Mesenchymal stem cell (in vitro differentiated cells and primary cell): Measurements from ENCODE around the gene DLX4. TPM values are rescaled to one million over a fixed set of nuclear protein-coding genes. Genes with fewer than 3 reads are reported as not detected.

Experiments
- DNase-seq: peaks from one replicate; pipeline ENCODE4 v3.0.0-alpha.2; 2013
- H2AFZ ChIP-seq: one replicate; pipeline ENCODE4 v1.6.1; 2013; ENCODE audit warnings: low read depth, mild to moderate bottlenecking, control low read depth, inconsistent platforms, low read length, moderate library complexity
- H2AK5ac ChIP-seq: 2 replicates; pipeline ENCODE4 v1.6.1; 2013; ENCODE audit warnings: low read length, moderate library complexity, mild to moderate bottlenecking, inconsistent platforms; ENCODE audit not compliant: severe bottlenecking
- H2BK120ac ChIP-seq: one replicate; pipeline ENCODE4 v1.6.1; 2013; ENCODE audit warnings: low read depth, mild to moderate bottlenecking, inconsistent platforms, low read length, moderate library complexity
- H2BK12ac ChIP-seq, 2 experiments: one replicate each; pipeline ENCODE4 v1.6.1; 2013; ENCODE audit warnings: inconsistent platforms in 2 of 2, low read length in 2 of 2, mild to moderate bottlenecking in 2 of 2, moderate library complexity in 2 of 2, control low read depth in 1 of 2
- H2BK15ac ChIP-seq: one replicate; pipeline ENCODE4 v1.6.1; 2013; ENCODE audit warnings: mild to moderate bottlenecking, low read depth, inconsistent platforms; ENCODE audit not compliant: poor library complexity, severe bottlenecking
- H2BK5ac ChIP-seq: 2 replicates; pipeline ENCODE4 v1.6.1; 2013; ENCODE audit warnings: low read depth, mild to moderate bottlenecking, low read length, control low read depth, inconsistent platforms; ENCODE audit not compliant: poor library complexity, severe bottlenecking
- H3K14ac ChIP-seq, 2 experiments: one replicate each; pipeline ENCODE4 v1.6.1; 2013; ENCODE audit warnings: inconsistent platforms in 2 of 2, low read length in 2 of 2, control low read depth in 1 of 2, mild to moderate bottlenecking in 1 of 2, moderate library complexity in 1 of 2
- H3K18ac ChIP-seq, 2 experiments: one replicate each; pipeline ENCODE4 v1.6.1; 2013; ENCODE audit warnings: inconsistent platforms in 2 of 2, low read length in 2 of 2, control low read depth in 1 of 2, low read depth in 1 of 2, mild to moderate bottlenecking in 1 of 2
- H3K23ac ChIP-seq, 2 experiments: one replicate each; pipeline ENCODE4 v1.6.1; 2013; ENCODE audit warnings: inconsistent platforms in 2 of 2, low read length in 2 of 2, mild to moderate bottlenecking in 2 of 2, moderate library complexity in 2 of 2, control low read depth in 1 of 2
- H3K27ac ChIP-seq: 2 replicates; pipeline ENCODE4 v1.5.1; 2013; ENCODE audit warnings: mild to moderate bottlenecking, moderate library complexity, low read length, control low read depth, inconsistent platforms; ENCODE audit not compliant: poor library complexity, severe bottlenecking
- H3K27me3 ChIP-seq, 2 experiments: 2 replicates each; pipeline versions ENCODE4 v1.6.1 to v1.7.0; 2013; ENCODE audit warnings: low read length in 2 of 2, mild to moderate bottlenecking in 2 of 2, moderate library complexity in 2 of 2, control low read depth in 1 of 2, inconsistent platforms in 1 of 2; ENCODE audit not compliant: control insufficient read depth in 1 of 2, insufficient read depth in 1 of 2
- H3K36me3 ChIP-seq, 2 experiments: 2 replicates each; pipeline versions ENCODE4 v1.6.1 to v1.7.0; 2013; ENCODE audit warnings: low read length in 2 of 2, control low read depth in 1 of 2, inconsistent platforms in 1 of 2, low read depth in 1 of 2, mild to moderate bottlenecking in 1 of 2; ENCODE audit not compliant: insufficient read depth in 2 of 2, control insufficient read depth in 1 of 2
- H3K4ac ChIP-seq, 2 experiments: one replicate each; pipeline ENCODE4 v1.6.1; 2013; ENCODE audit warnings: inconsistent platforms in 2 of 2, low read length in 2 of 2, mild to moderate bottlenecking in 2 of 2, moderate library complexity in 2 of 2, control low read depth in 1 of 2, low read depth in 1 of 2
- H3K4me1 ChIP-seq: 2 replicates; pipeline ENCODE4 v1.6.1; 2013; ENCODE audit warnings: low read depth, low read length, control low read depth; ENCODE audit not compliant: control insufficient read depth, insufficient read depth
- H3K4me2 ChIP-seq: 2 replicates; pipeline ENCODE4 v1.6.1; 2013; ENCODE audit warnings: low read length, mild to moderate bottlenecking, inconsistent platforms; ENCODE audit not compliant: poor library complexity, severe bottlenecking
- H3K4me3 ChIP-seq, 2 experiments: 2 replicates each; pipeline versions ENCODE4 v1.5.1 to v1.7.0; 2013; ENCODE audit warnings: low read length in 2 of 2, mild to moderate bottlenecking in 2 of 2, control low read depth in 1 of 2, low read depth in 1 of 2; ENCODE audit not compliant: insufficient read depth in 1 of 2
- H3K79me1 ChIP-seq: replicated peaks from 2 replicates; pipeline ENCODE4 v1.6.1; 2013; ENCODE audit warnings: mild to moderate bottlenecking, control low read depth, low read length, inconsistent platforms; ENCODE audit not compliant: poor library complexity, severe bottlenecking
- H3K9ac ChIP-seq: 2 replicates; pipeline ENCODE4 v1.7.0; 2013; ENCODE audit warnings: mild to moderate bottlenecking, low read length, moderate library complexity
- H3K9me3 ChIP-seq: 2 replicates; pipeline ENCODE4 v1.7.0; 2013; ENCODE audit warnings: mild to moderate bottlenecking, low read length; ENCODE audit not compliant: control insufficient read depth
- H4K8ac ChIP-seq: one replicate; pipeline ENCODE4 v1.6.1; 2013; ENCODE audit warnings: inconsistent platforms, mild to moderate bottlenecking, low read length, moderate library complexity
- H4K91ac ChIP-seq: one replicate; pipeline ENCODE4 v1.6.1; 2013; ENCODE audit warnings: mild to moderate bottlenecking, low read length, inconsistent platforms
- WGBS: methylation state at CpG from one replicate; pipeline ENCODE4 v1.1.7; 2013; ENCODE audit warnings: mixed read lengths; 5-methylcytosine and 5-hydroxymethylcytosine counted together
- polyA plus RNA-seq, 2 experiments: library from polyadenylated mRNA; stranded (reverse); fragments of 200-250 nt; gene quantifications; one replicate each; pipeline ENCODE4 v1.2.3, GENCODE V29; 2013

DLX4 gene
- 0.14 TPM for polyA plus RNA-seq (2013, experiment 1 of 2)
- polyA plus RNA-seq (2013, experiment 2 of 2) = 0.03 TPM

GRCh38 chr17:49969134-49969759 lies at the start of gene DLX4:
Gene DLX4 (plus strand): TSS chr17:49969190. CDS start chr17:49969469, 279 bp downstream.
- Histone ChIP-seq H2BK5ac (no peak within 1 kb of the TSS), H3K4ac (no peak within 1 kb of the TSS), H3K4me1 (peaks cover 36% of the 10 kb centered on the region), H3K14ac (no peak within 1 kb of the TSS), H3K4me3 (peak within 1 kb of the TSS; percentile 37 to 70), H4K91ac (no peak within 1 kb of the TSS), H2BK15ac (peak within 1 kb of the TSS; percentile 85), H2BK12ac (no peak within 1 kb of the TSS), H2AK5ac (no peak within 1 kb of the TSS), H3K23ac (peak within 1 kb of the TSS in 1 of 2 experiments; percentile 26), H3K9ac (peak within 1 kb of the TSS; percentile 51), H2AFZ (no peak within 1 kb of the TSS), H3K36me3 (no peaks in the 10 kb centered on the region), H3K79me1 (no peaks in the 10 kb centered on the region), H2BK120ac (no peak within 1 kb of the TSS), H3K4me2 (peak within 1 kb of the TSS; percentile 77), H3K27me3 (peaks cover 99 to 100% of the 10 kb centered on the region in 2 experiments), H3K27ac (no peak within 1 kb of the TSS), H3K9me3 (no peaks in the 10 kb centered on the region), H4K8ac (no peak within 1 kb of the TSS), H3K18ac (no peak within 1 kb of the TSS)
- no peak for DNase-seq
- WGBS = 2% methylated on average over 44 of the region's 45 CpGs

DNA sequence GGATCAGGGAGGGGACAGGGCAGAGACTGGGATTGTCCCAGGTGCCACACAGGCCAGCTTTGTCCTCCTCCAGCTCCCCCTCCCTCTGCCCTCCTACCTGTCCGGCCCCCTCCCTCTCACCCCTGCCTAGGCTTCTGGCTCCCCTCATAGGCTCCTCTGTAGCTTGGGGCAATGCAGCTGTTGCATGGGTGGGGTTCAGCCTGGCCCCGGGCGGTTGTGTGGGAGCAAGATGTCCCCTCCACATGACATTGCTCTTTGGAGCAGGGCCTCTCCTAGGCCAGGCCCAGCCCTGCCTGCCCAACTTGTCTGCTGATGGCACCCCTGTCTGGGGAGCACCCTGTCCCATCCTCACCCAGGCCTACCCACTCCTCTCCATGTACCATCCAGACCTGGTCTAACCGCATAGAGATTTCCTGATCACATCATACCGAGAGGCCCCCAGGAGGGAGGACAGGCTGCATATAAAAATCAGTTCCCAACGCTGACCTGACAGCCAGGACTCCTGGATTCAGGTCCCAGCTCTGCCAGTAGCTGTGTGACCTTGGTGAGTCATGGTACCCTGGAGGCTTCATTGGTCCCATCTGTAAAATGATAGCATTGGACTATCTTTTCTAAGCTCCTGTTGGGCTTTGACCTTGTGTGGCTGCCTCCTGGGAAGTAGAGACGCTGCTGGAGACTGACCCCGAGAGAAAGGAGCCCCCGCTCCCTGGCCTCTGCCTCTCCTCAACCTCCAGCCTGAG lies 48.8 kb upstream of the DLX4 start:
- DNase-seq = no peak
- no peak overlapping the region for H4K8ac ChIP-seq
- H3K9me3 ChIP-seq = no peaks in the 10 kb centered on the region
- no peak overlapping the region for H3K4ac ChIP-seq
- H3K4me3 ChIP-seq = no peak overlapping the region
- WGBS = 83% methylated on average over 9 of the region's 9 CpGs
- H3K27me3 ChIP-seq = peaks cover 16 to 34% of the 10 kb centered on the region in 2 experiments
- no peak overlapping the region for H3K14ac ChIP-seq
- no peak overlapping the region for H2AFZ ChIP-seq
- H4K91ac ChIP-seq = no peak overlapping the region
- H2BK15ac ChIP-seq = no peak overlapping the region
- H3K4me1 ChIP-seq = peaks cover 22% of the 10 kb centered on the region
- H3K79me1 ChIP-seq = no peaks in the 10 kb centered on the region
- no peaks in the 10 kb centered on the region for H3K36me3 ChIP-seq
- no peak overlapping the region for H3K23ac ChIP-seq
- H2AK5ac ChIP-seq = no peak overlapping the region
- H2BK120ac ChIP-seq = no peak overlapping the region
- H2BK12ac ChIP-seq = no peak overlapping the region
- no peak overlapping the region for H3K27ac ChIP-seq
- no peak overlapping the region for H3K18ac ChIP-seq
- H2BK5ac ChIP-seq = no peak overlapping the region
- no peak overlapping the region for H3K9ac ChIP-seq
- no peak overlapping the region for H3K4me2 ChIP-seq

- Histone ChIP-seq H3K4me2 (no peak overlapping the region), H2BK15ac (no peak overlapping the region), H2BK12ac (no peak overlapping the region), H3K36me3 (no peaks in the 10 kb centered on the region), H2AFZ (no peak overlapping the region), H3K4me1 (peaks cover 16% of the 10 kb centered on the region), H4K91ac (no peak overlapping the region), H3K4ac (no peak overlapping the region), H3K27me3 (peaks cover 5 to 20% of the 10 kb centered on the region in 2 experiments), H2AK5ac (no peak overlapping the region), H4K8ac (no peak overlapping the region), H3K4me3 (no peak overlapping the region), H2BK120ac (no peak overlapping the region), H3K79me1 (no peaks in the 10 kb centered on the region), H3K9ac (no peak overlapping the region), H2BK5ac (no peak overlapping the region), H3K18ac (no peak overlapping the region), H3K14ac (no peak overlapping the region), H3K23ac (no peak overlapping the region), H3K9me3 (no peaks in the 10 kb centered on the region), H3K27ac (no peak overlapping the region)
- WGBS = 47% methylated on average over 4 of the region's 4 CpGs
- no peak for DNase-seq
Measured at GRCh38 chr17:49922095-49922494, 46.9 kb upstream of the DLX4 start.

GRCh38 chr17:49924116-49924515 lies 44.9 kb upstream of the DLX4 start:
- no peaks in the 10 kb centered on the region for H3K36me3 ChIP-seq
- no peak overlapping the region for H2BK15ac ChIP-seq
- H3K27ac ChIP-seq = no peak overlapping the region
- no peak overlapping the region for H3K18ac ChIP-seq
- peaks cover 5 to 16% of the 10 kb centered on the region in 2 experiments for H3K27me3 ChIP-seq
- no peak overlapping the region for H3K23ac ChIP-seq
- no peak overlapping the region for H3K9ac ChIP-seq
- no peak overlapping the region for H3K14ac ChIP-seq
- no peak overlapping the region for H2BK120ac ChIP-seq
- 48% methylated on average over 13 of the region's 14 CpGs for WGBS
- H3K9me3 ChIP-seq = no peaks in the 10 kb centered on the region
- H3K4me1 ChIP-seq = peaks cover 30% of the 10 kb centered on the region
- H2BK5ac ChIP-seq = no peak overlapping the region
- H2AK5ac ChIP-seq = no peak overlapping the region
- H3K79me1 ChIP-seq = no peaks in the 10 kb centered on the region
- no peak overlapping the region for H3K4me2 ChIP-seq
- no peak for DNase-seq
- H2AFZ ChIP-seq = no peak overlapping the region
- no peak overlapping the region for H4K8ac ChIP-seq
- H4K91ac ChIP-seq = no peak overlapping the region
- no peak overlapping the region for H2BK12ac ChIP-seq
- H3K4ac ChIP-seq = no peak overlapping the region
- no peak overlapping the region for H3K4me3 ChIP-seq
